Thymus (tissue), 11 donors: ENCODE measurements around the gene SDR9C7. TPM values are rescaled to one million over a fixed set of nuclear protein-coding genes. Genes with fewer than 3 reads are reported as not detected.
"Not testable (repeated sequence)": the region's sequence is repeated elsewhere in the genome, so short reads cannot be mapped to it uniquely, and the experiment has no call there.

Experiments used
- DNase-seq, 9 donors: peaks; one replicate each; pipeline ENCODE4 v3.0.0-alpha.2; 2013; ENCODE audit warnings: low spot score in 9 of 9, low read depth in 6 of 9, missing footprints in 1 of 9
- H3K27ac ChIP-seq, 2 donors: one replicate each; pipeline ENCODE4 v1.5.1; 2013; ENCODE audit warnings: control low read depth in 1 of 2, low read depth in 1 of 2, low read length in 1 of 2, mild to moderate bottlenecking in 1 of 2, moderate library complexity in 1 of 2
- H3K27me3 ChIP-seq, 2 donors: one replicate each; pipeline ENCODE4 v1.5.1; 2013; ENCODE audit warnings: low read length in 1 of 2; ENCODE audit not compliant: control insufficient read depth in 2 of 2, insufficient read depth in 1 of 2
- H3K36me3 ChIP-seq, 2 donors: one replicate each; pipeline ENCODE4 v1.5.1; 2013; ENCODE audit warnings: low read length in 1 of 2, mild to moderate bottlenecking in 1 of 2, moderate library complexity in 1 of 2; ENCODE audit not compliant: control insufficient read depth in 2 of 2, insufficient read depth in 2 of 2
- H3K4me1 ChIP-seq, 2 donors: one replicate each; pipeline ENCODE4 v1.5.1; 2013; ENCODE audit warnings: low read length in 2 of 2; ENCODE audit not compliant: control insufficient read depth in 2 of 2, insufficient read depth in 2 of 2
- H3K4me3 ChIP-seq, 2 donors: one replicate each; pipeline ENCODE4 v1.5.1; 2013; ENCODE audit warnings: low read length in 2 of 2, control low read depth in 1 of 2, mild to moderate bottlenecking in 1 of 2
- H3K9me3 ChIP-seq, 2 donors: one replicate each; pipeline ENCODE4 v1.5.1; 2013; ENCODE audit warnings: low read length in 1 of 2, mild to moderate bottlenecking in 1 of 2; ENCODE audit not compliant: control insufficient read depth in 2 of 2, insufficient read depth in 1 of 2
- whole genome bisulfite sequencing: extraction: QIAGEN DNeasy Blood & Tissue Kit; methylation state at CpG from one replicate; pipeline ENCODE4 v1.1.7; 2013; 5-methylcytosine and 5-hydroxymethylcytosine counted together
- polyA plus RNA-seq: library from polyadenylated mRNA; stranded (reverse); fragments of 200-250 nt; gene quantifications from one replicate; pipeline ENCODE4 v1.2.3, GENCODE V29; 2013
- total RNA-seq: library from RNA; stranded (reverse); fragments of 120-200 nt; gene quantifications from one replicate; pipeline ENCODE4 v1.2.4, GENCODE V29; 2013
- donor health status: healthy.

The SDR9C7 gene
- total and polyA plus RNA-seq, 2 donors: 0.33 to 2.3 TPM

- no peaks in the 10 kb centered on the region for H3K9me3 ChIP-seq
- 56% methylated on average over 3 of the region's 3 CpGs for WGBS
Measured at GRCh38 chr12:56928262-56928661, 5.9 kb downstream of the SDR9C7 start.

DNA sequence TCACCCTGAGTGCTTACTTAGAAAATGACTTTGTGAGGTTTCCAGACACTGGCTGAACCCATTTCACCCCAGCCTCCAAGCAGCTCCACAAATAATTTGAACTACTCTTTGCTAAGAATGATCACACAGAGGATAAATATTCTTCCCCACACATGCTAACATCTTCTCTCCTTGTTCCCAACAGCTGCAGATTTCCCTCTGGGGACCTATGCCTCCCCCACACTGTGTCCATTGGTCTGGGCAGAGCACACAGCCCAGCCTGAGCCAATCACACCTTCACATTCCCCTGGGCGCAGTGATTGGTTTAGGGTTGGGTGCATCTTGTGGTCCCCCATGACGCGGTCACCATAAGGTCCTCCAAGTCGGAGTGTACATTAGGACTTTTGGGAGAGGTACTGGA, 6.9 kb downstream of the SDR9C7 start:
- Histone ChIP-seq H3K4me3 (no peak overlapping the region), H3K9me3 (no peaks in the 10 kb centered on the region), H3K4me1 (peaks cover 6 to 42% of the 10 kb centered on the region in 2 donors), H3K27ac (no peak overlapping the region), H3K27me3 (no peaks in the 10 kb centered on the region), H3K36me3 (no peaks in the 10 kb centered on the region)
- DNase-seq: no peak
- WGBS: 97% methylated on average over 4 of the region's 4 CpGs

More at GRCh38 chr12:56928262-56928661, 5.9 kb downstream of the SDR9C7 start:
- peak in 3 of 9 donors; percentile 18 to 57 (median 23) for DNase-seq
- Histone ChIP-seq H3K4me3 (no peak overlapping the region), H3K4me1 (peaks cover 6 to 50% of the 10 kb centered on the region in 2 donors), H3K27ac (peak overlapping the region in 1 of 2 donors; percentile 10), H3K27me3 (no peaks in the 10 kb centered on the region), H3K36me3 (no peaks in the 10 kb centered on the region)

GRCh38 chr12:56922031-56922430, 12.2 kb downstream of the SDR9C7 start:
- H3K9me3 ChIP-seq: no peaks in the 10 kb centered on the region
- 79% methylated on average over 1 of the region's 1 CpG for WGBS
- no peaks in the 10 kb centered on the region for H3K4me1 ChIP-seq
- H3K27ac ChIP-seq: no peak overlapping the region
- peak in 1 of 9 donors; percentile 12 for DNase-seq
- H3K4me3 ChIP-seq: no peak overlapping the region
- no peaks in the 10 kb centered on the region for H3K27me3 ChIP-seq
- no peaks in the 10 kb centered on the region for H3K36me3 ChIP-seq

- DNase-seq: no peak
- H3K27ac ChIP-seq: no peak overlapping the region
- no peaks in the 10 kb centered on the region for H3K4me1 ChIP-seq
- no peaks in the 10 kb centered on the region for H3K27me3 ChIP-seq
- 96% methylated on average over 1 of the region's 1 CpG for WGBS
- no peaks in the 10 kb centered on the region for H3K9me3 ChIP-seq
- H3K4me3 ChIP-seq: no peak overlapping the region
- no peaks in the 10 kb centered on the region for H3K36me3 ChIP-seq
Measured at GRCh38 chr12:56921346-56921745, 12.9 kb downstream of the SDR9C7 start.

- H3K27me3 ChIP-seq, H3K36me3 ChIP-seq, H3K27ac ChIP-seq, DNase-seq, H3K4me3 ChIP-seq, H3K4me1 ChIP-seq, H3K9me3 ChIP-seq: not testable (repeated sequence)
- 98% methylated on average over 3 of the region's 3 CpGs for WGBS
Measured at GRCh38 chr12:56918139-56918538, 16.1 kb downstream of the SDR9C7 start.

DNA sequence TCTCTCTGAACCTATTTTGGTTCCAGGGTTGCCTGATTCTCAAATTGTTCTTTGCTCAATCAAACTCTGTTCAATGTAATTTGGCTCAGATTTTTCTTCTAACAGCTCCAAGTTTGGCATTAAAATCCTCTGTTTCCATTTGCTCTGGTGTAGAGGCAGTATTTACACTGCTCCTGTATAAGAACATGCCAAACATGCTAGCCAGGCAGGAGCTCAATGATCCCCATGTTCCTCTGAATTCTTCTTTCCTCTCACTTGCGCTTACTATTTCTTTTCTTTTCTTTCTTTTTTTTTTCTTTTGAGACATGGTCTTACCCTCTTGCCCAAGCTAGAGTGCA, 17.2 kb downstream of the SDR9C7 start:
- DNase-seq: no peak
- Histone ChIP-seq H3K9me3 (no peaks in the 10 kb centered on the region), H3K36me3 (no peaks in the 10 kb centered on the region), H3K27ac (no peak overlapping the region), H3K27me3 (no peaks in the 10 kb centered on the region), H3K4me1 (no peaks in the 10 kb centered on the region), H3K4me3 (no peak overlapping the region)
- WGBS: 98% methylated on average over 1 of the region's 1 CpG

GRCh38 chr12:56916296-56916995, 17.8 kb downstream of the SDR9C7 start:
- H3K4me3 ChIP-seq: no peak overlapping the region
- H3K27ac ChIP-seq: no peak overlapping the region
- peaks cover 0 to under 1% of the 10 kb centered on the region in 2 donors for H3K9me3 ChIP-seq
- no peaks in the 10 kb centered on the region for H3K4me1 ChIP-seq
- 94% methylated on average over 4 of the region's 4 CpGs for WGBS
- no peak for DNase-seq
- H3K36me3 ChIP-seq: no peaks in the 10 kb centered on the region
- H3K27me3 ChIP-seq: no peaks in the 10 kb centered on the region

GRCh38 chr12:56914724-56915123, 19.5 kb downstream of the SDR9C7 start:
- Histone ChIP-seq H3K9me3 (peaks cover 0 to 4% of the 10 kb centered on the region in 2 donors), H3K4me3 (no peak overlapping the region), H3K27ac (no peak overlapping the region), H3K4me1 (no peaks in the 10 kb centered on the region), H3K27me3 (no peaks in the 10 kb centered on the region), H3K36me3 (no peaks in the 10 kb centered on the region)
- DNase-seq: no peak
- WGBS: 96% methylated on average over 3 of the region's 3 CpGs

DNA sequence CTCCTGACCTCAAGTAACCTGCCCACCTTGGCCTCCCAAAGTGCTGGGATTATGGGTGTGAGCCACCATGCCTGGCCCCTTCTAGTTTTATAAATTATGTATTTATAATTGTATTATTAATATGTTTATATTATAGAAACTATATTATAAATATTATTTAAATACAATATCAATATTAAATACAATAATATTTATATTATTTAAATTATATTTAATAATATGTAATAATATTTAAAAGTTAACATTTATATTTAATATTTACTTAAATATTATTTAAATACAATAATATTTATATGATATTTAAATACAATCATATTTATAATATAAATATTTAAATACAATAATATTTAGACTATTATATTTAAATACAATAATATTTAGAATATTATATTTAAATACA, 20.0 kb downstream of the SDR9C7 start:
- Histone ChIP-seq H3K27me3 (no peaks in the 10 kb centered on the region), H3K9me3 (peaks cover 0 to 9% of the 10 kb centered on the region in 2 donors), H3K4me1 (no peaks in the 10 kb centered on the region), H3K36me3 (no peaks in the 10 kb centered on the region), H3K27ac (no peak overlapping the region), H3K4me3 (no peak overlapping the region)
- no peak for DNase-seq
